Medulla oblongata (tissue), 1 donor: ENCODE data around the gene PDCD2L.
"Not testable (repeated sequence)": the region's sequence is repeated elsewhere in the genome, so short reads cannot be mapped to it uniquely, and the experiment has no call there.

ENCODE experiments used
- DNase-seq: peaks from one replicate; pipeline ENCODE4 v3.0.0-alpha.2; 2015; ENCODE audit errors: extremely low spot score

The PDCD2L gene

DNA sequence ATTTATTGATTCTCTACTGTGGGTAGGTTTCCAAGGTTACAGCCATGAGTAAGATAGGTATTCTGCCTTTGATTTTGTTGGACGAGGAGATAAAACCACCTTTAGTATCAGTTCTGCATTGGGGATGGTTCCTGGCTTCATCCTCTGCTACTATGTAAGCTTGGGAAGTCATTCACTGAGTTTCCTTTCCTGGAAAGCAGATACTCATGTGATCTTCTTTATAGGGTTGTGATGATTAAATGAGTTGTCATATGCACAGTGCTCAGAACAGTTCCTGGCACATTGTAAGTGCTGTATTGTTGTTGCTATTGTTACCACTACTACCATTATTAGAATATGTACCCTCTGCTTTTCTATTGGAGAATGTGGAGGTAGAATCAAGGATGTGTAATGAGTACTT lies 64.2 kb downstream of the PDCD2L start:
- no peak for DNase-seq

DNA sequence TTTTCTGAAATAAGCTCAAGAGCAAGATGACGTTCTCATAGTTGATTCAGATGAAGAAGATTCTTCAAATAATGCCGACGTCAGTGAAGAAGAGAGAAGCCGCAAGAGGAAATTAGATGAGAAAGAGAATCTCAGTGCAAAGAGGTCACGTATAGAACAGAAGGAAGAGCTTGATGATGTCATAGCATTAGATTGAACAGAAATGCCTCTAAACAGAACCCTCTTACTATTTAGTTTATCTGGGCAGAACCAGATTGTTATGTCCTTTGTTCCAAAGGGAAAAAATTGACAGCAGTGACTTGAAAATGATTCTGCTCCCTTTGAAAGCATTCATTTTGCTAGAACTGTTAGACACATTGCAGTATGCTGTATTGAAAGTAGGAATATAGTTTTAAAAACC lies 64.8 kb downstream of the PDCD2L start:
- not testable (repeated sequence) for DNase-seq

DNA sequence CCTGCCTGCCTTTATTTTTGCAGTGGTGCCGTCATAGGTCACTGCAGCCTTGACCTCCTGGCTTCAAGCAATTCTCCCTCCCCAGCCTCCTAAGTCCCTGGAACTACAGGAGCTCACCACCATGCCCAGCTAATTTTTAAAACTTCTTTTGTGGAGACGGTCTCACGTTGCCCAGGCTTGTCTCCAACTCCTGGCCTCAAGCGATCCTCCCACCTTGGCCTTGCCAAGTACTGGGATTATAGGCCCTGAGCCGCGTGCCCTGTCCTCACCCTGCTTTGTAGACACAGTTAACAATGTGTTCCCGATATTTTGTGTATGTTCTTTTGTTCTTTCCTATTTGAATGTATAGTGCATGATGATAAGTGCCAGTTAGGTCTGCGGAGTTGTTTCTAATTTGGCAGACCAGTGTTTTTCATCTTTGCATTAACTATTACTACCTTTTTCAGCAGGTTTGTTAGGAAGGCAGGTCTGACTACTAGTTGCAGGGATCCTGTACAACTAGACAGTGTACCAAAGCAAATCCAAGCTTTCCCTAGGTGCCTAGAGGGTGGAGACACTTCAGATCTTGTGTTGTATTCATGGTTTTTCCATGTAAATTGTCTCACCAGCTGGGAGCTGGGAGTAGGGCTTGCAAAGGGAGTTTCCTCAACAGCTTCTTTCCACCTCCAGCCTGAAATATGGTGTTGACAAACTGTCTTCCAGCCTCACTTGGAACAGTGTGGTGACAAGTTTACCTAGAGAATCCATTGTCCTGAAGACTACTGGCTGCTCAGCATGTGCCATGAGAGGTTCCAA lies 67.9 kb downstream of the PDCD2L start:
- DNase-seq: no peak

DNA sequence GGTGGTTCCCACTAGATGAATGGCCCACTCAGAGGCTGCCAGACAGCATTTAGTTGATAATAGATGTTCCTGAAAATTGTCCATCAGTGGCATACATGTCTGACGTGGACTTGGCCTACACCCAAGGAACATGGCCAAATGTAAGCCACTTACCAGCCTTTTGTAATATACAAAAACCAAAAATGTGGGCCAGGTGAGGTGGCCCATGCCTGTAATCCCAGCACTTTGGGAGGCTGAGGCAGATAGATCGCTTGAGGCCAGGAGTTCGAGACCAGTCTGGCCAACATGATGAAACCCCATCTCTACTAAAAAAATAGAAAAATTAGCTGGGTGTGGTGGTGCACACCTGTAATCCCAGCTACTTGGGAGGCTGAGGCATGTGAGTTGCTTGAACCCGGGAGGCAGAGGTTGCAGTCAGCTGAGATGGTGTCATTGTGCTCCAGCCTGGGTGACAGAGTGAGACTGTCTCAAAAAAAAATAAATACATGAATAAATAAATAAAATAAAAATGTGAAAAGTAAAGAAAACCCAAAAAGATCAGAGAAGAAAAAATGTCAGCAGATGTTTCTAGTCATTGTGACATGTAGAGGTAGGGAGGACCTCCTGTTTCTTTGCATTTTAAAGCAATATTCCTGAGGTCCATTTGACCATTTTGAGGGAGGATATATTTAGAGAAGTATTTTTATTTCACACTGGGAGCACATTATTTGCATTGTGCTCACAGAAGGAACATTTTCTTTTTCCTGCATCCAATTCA lies 70.2 kb downstream of the PDCD2L start:
- DNase-seq: no peak

DNA sequence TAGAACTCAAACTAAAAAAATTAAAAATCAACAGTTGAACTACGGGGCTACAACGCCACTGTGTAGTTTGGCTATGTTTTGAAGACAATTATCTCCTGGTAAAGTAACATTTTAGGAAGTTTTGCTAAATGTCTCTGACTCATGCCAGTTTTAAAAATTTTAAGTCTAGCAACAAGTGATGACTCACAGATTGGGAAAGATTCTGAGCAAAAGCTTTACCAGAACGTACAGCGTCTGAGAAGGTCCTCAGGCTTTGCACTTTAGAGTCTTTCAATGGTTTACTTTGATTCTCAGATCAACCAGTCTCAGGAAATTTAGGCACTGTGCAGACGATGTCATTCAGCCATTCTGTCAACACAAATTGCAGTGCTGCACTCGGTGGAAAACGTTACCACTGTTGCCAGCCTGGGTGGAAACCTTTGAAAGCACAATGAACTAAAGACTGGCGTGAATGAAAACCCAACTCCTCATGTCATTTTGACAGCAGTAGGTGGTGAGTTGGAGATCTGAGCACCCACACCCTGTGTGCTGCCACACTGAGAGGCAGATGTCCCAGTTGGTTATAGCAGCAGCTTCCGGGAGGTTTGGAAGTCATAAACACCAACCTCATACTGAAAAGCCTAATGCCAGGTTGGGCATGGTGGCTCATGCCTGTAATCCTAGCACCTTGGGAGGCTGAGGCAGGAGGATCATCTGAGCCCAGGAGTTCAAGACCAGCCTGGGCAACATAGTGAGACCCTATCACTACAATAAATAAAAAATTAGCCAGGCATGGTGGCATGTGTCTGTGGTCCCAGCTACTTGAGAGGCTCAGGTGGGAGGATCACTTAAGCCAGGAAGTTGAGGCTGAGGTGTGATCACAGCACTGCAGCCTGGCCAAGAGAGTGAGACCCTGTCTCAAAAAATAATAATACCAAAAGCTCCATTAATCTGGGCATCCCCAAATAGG lies 71.1 kb downstream of the PDCD2L start:
- no peak for DNase-seq
